ENCODE data around the gene CCDC167. TPM values are rescaled to one million over a fixed set of nuclear protein-coding genes. Genes with fewer than 3 reads are reported as not detected.

CCDC167 gene
- 44.2 and 53.5 TPM in 2 replicates for total RNA-seq (2014; rRNA removed; shearing (Covaris generic))

DNA sequence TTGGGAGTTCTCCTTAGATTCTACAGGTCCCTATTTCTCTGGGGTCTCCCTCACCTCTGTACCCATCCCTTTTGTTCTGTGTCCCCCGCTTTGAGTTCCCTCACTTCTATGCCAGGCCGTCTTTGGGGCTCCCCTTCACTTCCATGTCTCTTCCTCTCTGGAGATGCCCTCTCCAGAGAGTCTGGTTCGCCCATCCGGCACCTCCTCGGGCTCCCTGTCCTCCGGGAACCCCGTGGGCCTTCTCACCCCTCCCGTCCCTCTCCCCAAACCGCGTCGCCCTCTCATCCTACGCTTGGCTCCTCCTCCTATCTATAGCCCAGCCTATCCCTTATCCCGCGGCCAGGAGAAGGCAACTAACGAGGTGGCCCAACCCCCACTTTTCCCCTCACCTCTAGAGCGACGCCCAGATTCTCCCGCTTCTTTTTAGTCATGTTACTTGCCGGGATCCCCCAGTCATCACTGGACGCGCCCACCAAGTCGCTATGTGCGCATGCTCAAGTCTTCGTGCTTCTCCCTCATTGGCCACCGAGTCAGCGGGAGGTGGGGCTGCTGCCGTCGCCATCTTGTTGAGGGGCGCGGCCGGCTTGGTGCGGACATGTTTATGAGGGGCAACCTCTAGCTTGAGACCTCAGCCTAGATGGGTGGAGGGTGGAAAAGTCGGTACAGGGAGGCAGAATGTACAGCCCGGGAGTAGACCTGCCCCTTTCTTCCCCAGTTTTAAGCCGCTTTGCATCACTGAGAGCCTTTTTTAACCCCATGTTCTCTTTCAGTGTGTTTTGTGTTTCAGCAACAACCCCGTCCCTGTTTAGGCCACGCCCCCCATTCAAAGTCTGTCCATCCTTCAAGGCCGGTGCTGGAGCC lies at the start of gene CCDC167:
CCDC167 (minus strand) TSS at position 461 of the 861 bp plus-strand sequence; CDS start at position 431, 30 bp downstream.
- peak; percentile 99 for DNase-seq (ENCODE audit: low spot score)

DNA sequence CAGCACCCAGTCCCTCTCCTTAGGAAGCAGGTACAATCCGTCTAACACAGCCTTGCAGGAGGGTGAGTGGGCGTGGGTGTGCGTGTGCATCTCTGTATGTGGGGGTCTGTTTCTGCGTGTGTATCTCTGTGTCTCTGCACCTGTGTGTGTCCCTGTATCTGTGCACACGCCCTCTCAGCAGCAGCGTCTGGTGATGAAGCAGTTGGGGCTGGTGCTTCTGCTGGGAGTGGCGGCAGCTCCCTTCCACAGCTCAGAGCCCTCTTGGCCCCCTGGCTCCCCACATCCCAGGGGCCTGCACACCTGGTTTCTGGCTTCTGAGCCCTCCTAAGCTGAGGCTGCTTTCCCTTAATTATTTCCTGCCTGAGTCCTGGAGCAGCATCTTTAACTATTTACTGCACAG lies 49.5 kb upstream of the CCDC167 start:
- DNase-seq (ENCODE audit: low spot score) = no peak

DNA sequence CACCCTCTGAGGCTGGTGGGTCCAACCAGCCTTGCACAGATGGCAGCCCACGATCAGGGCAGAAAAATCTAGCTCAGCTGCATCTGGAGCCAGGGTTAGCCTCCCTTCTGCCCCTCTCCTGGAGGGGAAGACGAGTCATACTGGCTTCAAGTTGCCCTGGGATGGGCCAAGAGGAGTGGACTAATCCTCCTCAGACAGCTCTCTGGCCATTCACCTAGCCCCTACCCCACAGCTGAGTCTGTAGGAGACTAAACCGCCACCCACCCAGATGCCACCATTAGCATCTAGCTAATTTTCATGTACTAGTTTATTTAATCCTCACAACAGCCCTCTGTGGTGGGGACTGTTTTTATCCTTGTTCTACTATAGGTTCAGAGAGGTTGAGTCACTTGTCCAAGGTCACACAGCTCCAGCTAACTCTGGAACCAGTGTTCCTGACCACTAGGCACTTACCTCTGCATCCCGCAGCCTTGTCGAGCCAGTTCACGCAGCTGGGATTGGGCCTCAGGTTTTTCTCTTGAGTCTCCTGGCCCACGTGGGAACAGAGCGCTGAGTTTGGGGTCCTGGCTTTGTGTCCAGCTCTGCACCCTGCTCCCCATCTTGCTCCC lies 48.5 kb upstream of the CCDC167 start:
- no peak for DNase-seq (ENCODE audit: low spot score)

GRCh38 chr6:37547564-37548061 lies 47.9 kb upstream of the CCDC167 start:
- peak; percentile 82 for DNase-seq (ENCODE audit: low spot score)

DNA sequence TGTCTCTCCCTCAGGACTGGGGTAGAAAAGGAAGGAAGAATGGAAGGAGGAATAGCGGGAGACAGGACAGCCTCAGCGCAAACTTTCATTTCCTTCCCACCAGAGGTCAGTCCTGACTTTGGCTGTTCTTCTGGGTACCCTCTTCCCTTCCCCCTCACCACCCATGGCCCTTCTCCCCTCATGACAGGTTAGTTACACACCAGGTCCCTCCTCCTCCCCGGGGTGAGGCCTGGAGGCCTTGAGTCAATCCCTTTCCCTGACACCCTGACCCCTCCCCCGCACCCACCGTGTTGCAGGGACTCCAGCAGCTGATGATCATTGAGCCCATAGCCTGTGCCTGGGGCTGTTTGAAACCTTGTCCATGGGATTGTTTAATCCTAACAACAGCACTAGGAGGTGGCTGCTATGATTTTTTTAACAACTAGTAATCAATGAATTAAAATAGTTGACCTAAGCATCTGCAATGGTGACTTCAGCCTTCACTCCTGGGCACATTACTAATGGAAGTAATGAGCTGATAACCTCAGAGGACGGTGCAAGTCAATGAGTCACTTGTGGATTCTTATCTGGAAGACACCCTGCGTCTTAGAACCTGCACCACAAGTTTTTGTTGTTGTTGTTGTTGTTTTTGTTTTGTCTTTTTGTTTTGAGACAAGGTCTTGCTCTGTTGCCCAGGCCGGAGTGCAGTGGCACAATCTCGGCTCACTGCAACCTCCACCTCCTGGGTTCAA lies 46.6 kb upstream of the CCDC167 start:
- DNase-seq (ENCODE audit: low spot score) = no peak

DNA sequence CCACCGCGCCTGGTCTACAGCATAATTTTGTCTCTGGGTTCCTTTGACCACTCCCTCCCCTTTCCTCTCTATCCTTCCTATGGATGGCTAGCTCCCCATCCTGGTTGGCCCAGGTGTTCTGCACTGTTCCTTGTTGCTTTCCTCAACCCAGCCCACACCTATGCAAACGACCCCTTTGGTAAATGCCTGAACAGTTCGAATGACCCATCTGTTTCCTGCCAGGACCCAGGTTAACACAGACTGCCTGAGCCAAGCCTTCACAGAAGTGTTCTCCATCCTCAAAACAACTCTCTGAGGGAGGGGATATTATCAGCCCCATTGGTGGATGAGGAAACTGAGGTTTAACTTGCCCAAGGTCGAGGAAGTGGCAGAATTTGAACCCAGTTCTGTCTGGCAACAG lies 44.8 kb upstream of the CCDC167 start:
- no peak for DNase-seq (ENCODE audit: low spot score)

DNA sequence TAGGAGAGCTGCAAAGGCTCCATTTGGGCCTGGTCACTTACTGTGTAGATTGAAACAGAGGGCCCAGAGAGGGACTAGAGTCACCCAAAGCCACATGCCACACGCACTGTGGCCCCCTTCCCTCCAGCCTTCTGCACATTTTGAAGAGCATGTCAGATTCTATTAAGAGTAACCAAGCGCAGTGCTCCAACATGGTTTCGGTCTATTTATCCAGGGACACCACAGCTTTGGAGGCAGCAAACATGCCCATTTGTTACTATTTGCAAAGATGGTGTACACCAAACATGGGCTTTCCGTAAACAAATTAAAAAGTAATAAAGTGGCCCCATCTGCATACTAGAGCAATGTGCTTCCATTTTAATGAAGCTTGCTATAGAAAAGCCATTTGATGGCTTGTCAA lies 43.7 kb upstream of the CCDC167 start:
- no peak for DNase-seq (ENCODE audit: low spot score)

- DNase-seq (ENCODE audit: low spot score) = no peak
Observed at GRCh38 chr6:37541346-37541745, 41.7 kb upstream of the CCDC167 start.

DNA sequence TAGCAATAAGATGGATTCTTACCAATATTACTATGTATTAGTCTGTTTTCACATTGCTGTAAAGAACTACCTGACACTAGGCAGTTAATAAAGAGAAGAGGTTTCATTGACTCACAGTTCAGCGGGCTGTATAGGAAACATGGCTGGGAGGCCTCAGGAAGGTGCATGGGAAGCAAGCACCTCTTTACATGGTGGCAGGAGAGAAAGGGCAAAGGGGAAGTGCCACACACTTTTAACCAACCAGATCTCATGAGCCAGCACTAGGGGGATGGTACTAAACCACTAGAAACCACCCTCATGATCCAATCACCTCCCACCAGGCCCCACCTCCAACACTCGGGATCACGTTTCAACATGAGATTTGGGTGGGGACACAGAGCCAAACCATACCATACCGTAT lies 40.7 kb upstream of the CCDC167 start:
- no peak for DNase-seq (ENCODE audit: low spot score)

- DNase-seq (ENCODE audit: low spot score) = no peak
Observed at GRCh38 chr6:37540029-37540352, 40.3 kb upstream of the CCDC167 start.

DNA sequence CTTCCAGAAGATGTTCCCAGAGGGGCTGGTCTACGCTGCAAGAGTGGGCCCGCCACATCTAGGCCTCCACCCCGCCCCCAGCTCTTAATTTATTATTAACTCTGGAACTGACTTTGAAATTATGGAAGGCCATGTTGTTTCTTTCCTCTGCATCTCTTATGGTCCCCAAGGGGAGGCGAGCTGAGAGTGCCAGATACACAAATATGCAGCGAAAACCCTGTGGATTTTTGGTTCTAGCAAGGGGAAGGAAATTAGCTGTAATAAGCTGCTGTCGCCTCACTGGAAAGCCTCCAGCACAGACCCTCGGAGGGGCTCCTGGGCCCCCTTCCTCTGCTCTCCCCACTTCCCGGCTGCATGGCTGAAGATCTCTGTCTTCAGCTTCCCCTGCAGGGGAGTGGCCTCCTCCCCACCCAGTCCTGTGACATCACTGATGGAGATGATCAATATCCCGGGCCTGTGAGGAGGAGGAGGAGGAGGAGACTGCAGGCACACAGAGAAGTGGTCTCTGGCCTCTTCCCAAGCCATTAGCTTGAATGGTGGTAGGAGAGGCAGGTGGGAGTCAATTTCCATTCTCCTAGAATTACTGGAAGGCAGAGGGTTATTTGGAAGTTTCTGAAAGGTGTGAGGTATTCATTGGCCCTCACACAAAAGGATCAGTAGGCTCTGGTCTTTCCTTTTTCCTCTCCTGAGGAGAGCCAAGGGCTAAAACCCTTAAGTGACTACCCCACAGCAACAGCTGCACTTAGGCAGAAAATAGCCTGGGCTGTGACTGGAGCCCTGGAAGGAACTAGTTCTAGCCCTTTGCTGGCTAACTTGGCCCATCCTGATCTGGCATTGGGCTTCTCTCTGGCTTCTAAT lies 39.7 kb upstream of the CCDC167 start:
- no peak for DNase-seq (ENCODE audit: low spot score)

DNA sequence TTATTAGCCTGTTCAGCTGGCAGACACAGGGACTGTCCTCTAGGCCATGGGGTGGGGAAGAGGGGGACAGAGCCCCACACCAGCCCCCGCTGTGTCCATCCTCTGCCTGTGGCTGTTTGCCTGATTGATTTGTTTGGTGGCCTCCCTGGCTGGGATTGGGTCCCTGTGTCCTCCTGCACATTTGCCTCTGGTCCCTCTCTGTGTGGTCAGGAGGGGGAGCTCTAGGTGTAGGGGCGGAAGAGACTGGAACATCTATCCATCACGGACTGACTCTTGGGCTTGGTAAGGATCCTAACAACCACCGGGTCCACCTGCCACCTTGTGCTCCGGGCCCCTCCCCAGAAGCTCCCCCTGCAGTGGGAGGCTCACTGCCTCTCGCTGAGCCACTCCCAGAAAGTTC lies 38.4 kb upstream of the CCDC167 start:
- no peak for DNase-seq (ENCODE audit: low spot score)

DNA sequence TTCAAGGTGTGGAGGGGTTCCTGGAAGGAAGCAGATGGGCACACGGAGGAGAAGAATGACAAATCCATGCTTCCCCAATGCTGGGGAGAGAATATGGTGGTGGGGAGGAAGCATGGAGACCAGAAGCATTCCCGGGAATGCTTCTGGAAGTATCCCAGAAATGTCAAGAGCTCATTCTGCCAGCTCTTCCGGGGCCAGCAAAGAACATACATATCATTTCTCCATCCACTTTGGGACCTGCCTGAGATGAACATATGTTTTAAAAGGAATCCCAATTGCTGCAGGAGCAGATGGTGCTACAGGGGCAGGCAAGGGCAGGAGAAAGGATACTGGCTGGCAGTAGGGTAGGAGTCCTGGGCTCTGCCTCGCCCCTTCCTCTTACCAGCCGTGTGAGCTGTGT lies 37.9 kb upstream of the CCDC167 start:
- no peak for DNase-seq (ENCODE audit: low spot score)

- no peak for DNase-seq (ENCODE audit: low spot score)
Observed at GRCh38 chr6:37536491-37537190, 36.9 kb upstream of the CCDC167 start.

DNA sequence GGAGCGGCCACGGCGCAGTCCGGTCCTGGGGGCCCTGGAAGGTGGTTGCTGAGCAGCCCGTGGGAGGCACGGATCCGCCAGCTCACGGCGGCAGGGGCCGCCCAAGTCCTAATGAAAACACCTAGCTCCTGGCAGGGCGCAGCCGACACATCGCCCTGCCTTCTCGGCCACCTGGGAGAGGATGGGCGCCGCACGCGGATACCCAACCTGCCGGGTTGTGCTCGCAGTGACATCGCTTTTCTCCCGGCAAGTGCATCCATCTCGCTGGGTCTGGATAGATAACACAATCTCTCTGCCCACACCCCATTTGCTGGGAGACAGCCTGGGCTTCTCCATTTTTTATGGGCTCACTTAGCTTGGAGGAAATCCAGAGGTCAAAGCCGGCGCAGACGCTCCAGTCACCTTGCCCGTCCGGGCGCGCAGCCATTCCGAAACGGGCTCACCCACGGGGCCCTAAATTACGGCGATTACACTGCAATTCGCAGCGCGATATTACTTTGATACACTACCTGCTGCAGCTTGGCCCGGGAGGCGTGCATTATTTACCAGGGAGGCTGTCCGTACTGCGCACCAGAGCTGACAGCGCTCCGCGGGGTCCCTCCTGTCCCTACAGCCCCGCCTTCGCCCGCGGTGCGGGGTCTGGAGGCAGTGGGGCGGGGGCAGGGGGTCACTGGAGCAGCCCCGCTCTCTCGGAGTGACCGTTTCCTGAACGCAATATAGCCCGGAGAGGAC lies 36.2 kb upstream of the CCDC167 start:
- DNase-seq (ENCODE audit: low spot score) = no peak

- DNase-seq (ENCODE audit: low spot score) = no peak
Observed at GRCh38 chr6:37535428-37535758, 35.7 kb upstream of the CCDC167 start.

GRCh38 chr6:37534893-37535292 lies 35.2 kb upstream of the CCDC167 start:
- DNase-seq (ENCODE audit: low spot score) = no peak

- DNase-seq (ENCODE audit: low spot score) = no peak
Observed at GRCh38 chr6:37532122-37532521, 32.4 kb upstream of the CCDC167 start.

DNA sequence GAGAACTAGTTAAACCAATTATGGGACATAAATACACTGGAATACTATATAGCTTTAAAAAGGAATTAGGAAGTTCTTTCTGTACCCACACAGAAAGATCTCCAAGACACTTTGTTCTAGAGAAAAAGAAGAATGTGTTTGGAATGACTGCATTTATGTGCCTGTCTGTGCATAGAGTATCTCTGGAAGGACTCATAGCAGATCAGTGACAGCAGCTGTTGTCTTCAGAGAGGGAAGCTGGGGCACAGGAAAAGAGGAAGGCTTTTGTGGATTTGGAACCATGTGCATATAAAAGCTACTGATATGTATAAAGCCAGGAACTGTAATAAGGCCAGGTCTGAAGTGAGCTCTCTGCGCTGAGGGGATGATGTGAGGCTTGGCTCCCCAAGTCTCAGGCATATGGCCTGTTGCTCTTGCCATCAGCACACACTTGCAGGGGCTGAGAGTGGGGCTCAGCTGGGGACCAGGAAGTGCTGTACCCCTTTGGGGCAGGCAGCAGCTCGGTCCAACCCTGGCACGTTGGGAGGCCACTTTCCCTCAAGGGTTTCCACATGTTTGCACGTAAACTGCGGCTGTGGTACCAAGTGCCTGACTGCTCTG lies 31.8 kb upstream of the CCDC167 start:
- DNase-seq (ENCODE audit: low spot score) = no peak

- no peak for DNase-seq (ENCODE audit: low spot score)
Observed at GRCh38 chr6:37531026-37531425, 31.3 kb upstream of the CCDC167 start.

Data from H4 (cell line).